H9 (cell line): ENCODE measurements around the gene EVL. TPM values are rescaled to one million over a fixed set of nuclear protein-coding genes. Genes with fewer than 3 reads are reported as not detected.

Source experiments
- DNase-seq: peaks from one replicate; pipeline ENCODE4 v3.0.0-alpha.2; 2017
- H2AFZ ChIP-seq: one replicate; pipeline ENCODE4 v1.6.1; 2013; ENCODE audit warnings: mild to moderate bottlenecking, low read length, control low read depth, moderate library complexity
- H2AK5ac ChIP-seq: 2 replicates; pipeline ENCODE4 v1.6.1; 2013; ENCODE audit warnings: low read length, control low read depth, mixed read lengths; ENCODE audit not compliant: insufficient read length
- H2BK120ac ChIP-seq: one replicate; pipeline ENCODE4 v1.6.1; 2013; ENCODE audit warnings: low read depth, mild to moderate bottlenecking, low read length, control low read depth, inconsistent platforms; ENCODE audit not compliant: poor library complexity, severe bottlenecking
- H2BK12ac ChIP-seq: 2 replicates; pipeline ENCODE4 v1.6.1; 2013; ENCODE audit warnings: low read length, control low read depth, mixed read lengths, low read depth; ENCODE audit not compliant: insufficient read length
- H2BK15ac ChIP-seq: 2 replicates; pipeline ENCODE4 v1.6.1; 2013; ENCODE audit warnings: low read depth, low read length, control low read depth
- H2BK20ac ChIP-seq: one replicate; pipeline ENCODE4 v1.6.1; 2013; ENCODE audit warnings: low read depth, mild to moderate bottlenecking, low read length, control low read depth, inconsistent platforms; ENCODE audit not compliant: poor library complexity, severe bottlenecking
- H2BK5ac ChIP-seq: 2 replicates; pipeline ENCODE4 v1.6.1; 2013; ENCODE audit warnings: low read length, control low read depth, mixed read lengths; ENCODE audit not compliant: insufficient read length
- H3K14ac ChIP-seq: 2 replicates; pipeline ENCODE4 v1.6.1; 2013; ENCODE audit warnings: low read length, control low read depth; ENCODE audit not compliant: insufficient read depth
- H3K18ac ChIP-seq: 2 replicates; pipeline ENCODE4 v1.6.1; 2013; ENCODE audit warnings: low read depth, mild to moderate bottlenecking, mixed read lengths, low read length, control low read depth; ENCODE audit not compliant: insufficient read length
- H3K23ac ChIP-seq: 2 replicates; pipeline ENCODE4 v1.6.1; 2013; ENCODE audit warnings: low read length, control low read depth, mixed read lengths, low read depth; ENCODE audit not compliant: insufficient read length
- H3K23me2 ChIP-seq: 2 replicates; pipeline ENCODE4 v1.6.1; 2013; ENCODE audit warnings: low read depth, mild to moderate bottlenecking, mixed read lengths, low read length, control low read depth; ENCODE audit not compliant: insufficient read length, poor library complexity, severe bottlenecking
- H3K27ac ChIP-seq: 2 replicates; pipeline ENCODE4 v1.5.1; 2013; ENCODE audit warnings: low read length, control low read depth, mixed read lengths, low read depth; ENCODE audit not compliant: insufficient read length
- H3K27me3 ChIP-seq: 2 replicates; pipeline ENCODE4 v1.6.1; 2013; ENCODE audit warnings: low read length, control low read depth, inconsistent platforms; ENCODE audit not compliant: insufficient read depth
- H3K4ac ChIP-seq: 2 replicates; pipeline ENCODE4 v1.6.1; 2013; ENCODE audit warnings: low read depth, mild to moderate bottlenecking, control low read depth, inconsistent platforms, low read length, moderate library complexity
- H3K4me1 ChIP-seq: 2 replicates; pipeline ENCODE4 v1.6.1; 2013; ENCODE audit warnings: low read length, control low read depth, inconsistent platforms; ENCODE audit not compliant: insufficient read depth
- H3K4me2 ChIP-seq: 2 replicates; pipeline ENCODE4 v1.6.1; 2013; ENCODE audit warnings: low read length, control low read depth, mixed read lengths; ENCODE audit not compliant: insufficient read length, insufficient read depth
- H3K56ac ChIP-seq: 2 replicates; pipeline ENCODE4 v1.6.1; 2013; ENCODE audit warnings: low read depth, mild to moderate bottlenecking, mixed read lengths, low read length, control low read depth; ENCODE audit not compliant: insufficient read length
- H3K79me1 ChIP-seq: 2 replicates; pipeline ENCODE4 v1.6.1; 2013; ENCODE audit warnings: low read depth, mild to moderate bottlenecking, moderate library complexity, low read length, control low read depth, inconsistent platforms; ENCODE audit not compliant: insufficient read depth, poor library complexity, severe bottlenecking
- H3K79me2 ChIP-seq: 2 replicates; pipeline ENCODE4 v1.6.1; 2013; ENCODE audit warnings: low read length, control low read depth, inconsistent platforms; ENCODE audit not compliant: insufficient read depth
- H3K9ac ChIP-seq: 2 replicates; pipeline ENCODE4 v1.6.1; 2013; ENCODE audit warnings: low read length, control low read depth, mixed read lengths; ENCODE audit not compliant: insufficient read length; ENCODE audit errors: extremely low read depth
- H3K9me3 ChIP-seq: one replicate; pipeline ENCODE4 v1.6.1; 2013; ENCODE audit warnings: low read depth, low read length, inconsistent platforms; ENCODE audit not compliant: control insufficient read depth
- H3T11ph ChIP-seq: one replicate; pipeline ENCODE4 v1.6.1; 2013; ENCODE audit warnings: mild to moderate bottlenecking, low read length, control low read depth, inconsistent platforms
- H4K20me1 ChIP-seq: one replicate; pipeline ENCODE4 v1.6.1; 2013; ENCODE audit not compliant: control insufficient read depth, insufficient read length, insufficient read depth
- H4K5ac ChIP-seq: 2 replicates; pipeline ENCODE4 v1.6.1; 2013; ENCODE audit warnings: low read depth, mild to moderate bottlenecking, mixed read lengths, low read length, control low read depth; ENCODE audit not compliant: insufficient read length
- H4K8ac ChIP-seq: replicated peaks from 2 replicates; pipeline ENCODE4 v1.6.1; 2013; ENCODE audit warnings: low read length, control low read depth, mixed read lengths, low read depth; ENCODE audit not compliant: insufficient read length
- H4K91ac ChIP-seq: 2 replicates; pipeline ENCODE4 v1.6.1; 2013; ENCODE audit warnings: low read depth, mild to moderate bottlenecking, moderate library complexity, mixed read lengths, low read length, control low read depth; ENCODE audit not compliant: insufficient read length
- H3K27ac Mint-ChIP-seq, 3 experiments: 2 replicates in 2 of 3; 3 replicates in 1 of 3; pipeline ENCODE4 v1.8.0; 2020 to 2021; ENCODE audit warnings: mixed read lengths in 3 of 3, mild to moderate bottlenecking in 1 of 3, moderate library complexity in 1 of 3
- H3K27me3 Mint-ChIP-seq: 2 replicates; pipeline ENCODE4 v1.8.0; 2021; ENCODE audit warnings: low read depth, mild to moderate bottlenecking, moderate library complexity, mixed read lengths
- H3K36me3 Mint-ChIP-seq, 3 experiments: 2 replicates in 2 of 3; 3 replicates in 1 of 3; pipeline ENCODE4 v1.8.0; 2020 to 2021; ENCODE audit warnings: low read depth in 3 of 3, mixed read lengths in 3 of 3; ENCODE audit not compliant: insufficient read depth in 1 of 3
- H3K4me1 Mint-ChIP-seq, 2 experiments: 2 replicates each; pipeline ENCODE4 v1.8.0; 2020; ENCODE audit warnings: mixed read lengths in 2 of 2
- H3K4me3 Mint-ChIP-seq, 2 experiments: 2 replicates in 1 of 2; 3 replicates in 1 of 2; pipeline ENCODE4 v1.8.0; 2020 to 2021; ENCODE audit warnings: mild to moderate bottlenecking in 2 of 2, mixed read lengths in 2 of 2, moderate library complexity in 1 of 2
- H3K9me3 Mint-ChIP-seq, 2 experiments: 2 replicates in 1 of 2; 3 replicates in 1 of 2; pipeline ENCODE4 v1.8.0; 2020; ENCODE audit warnings: mild to moderate bottlenecking in 2 of 2, mixed read lengths in 2 of 2, moderate library complexity in 1 of 2
- CTCF ChIP-seq: fragments of 200-600 bp; sonication (generic); conservative IDR thresholded peaks from 3 replicates; pipeline ENCODE4 v1.8.0; 2021; ENCODE audit warnings: antibody characterized with exemption, mild to moderate bottlenecking
- WGBS: extraction: QIAGEN DNeasy Blood & Tissue Kit; methylation state at CpG from one replicate; pipeline ENCODE4 v1.1.7; 2013; ENCODE audit warnings: missing lambda C conversion rate, low lambda C conversion rate, mixed read lengths; ENCODE audit not compliant: insufficient read length; ENCODE audit errors: extremely low coverage; 5-methylcytosine and 5-hydroxymethylcytosine counted together
- total RNA-seq: library from RNA; stranded (reverse); gene quantifications from 2 replicates; pipeline ENCODE4 v1.2.1, GENCODE V29; 2021

Gene EVL
- total RNA-seq, 1 experiment from 2014 or later, result 53.2 TPM

GRCh38 chr14:100019156-100019744 lies 46.0 kb upstream of the EVL start:
- Histone ChIP-seq H4K91ac (no peak overlapping the region), H3K23ac (no peak overlapping the region), H3K18ac (no peak overlapping the region), H2AK5ac (no peak overlapping the region), H2BK15ac (no peak overlapping the region), H2BK20ac (no peak overlapping the region), H3K79me2 (no peaks in the 10 kb centered on the region; the same call in 1 of the 2 replicates), H3K27me3 (no peaks in the 10 kb centered on the region), H4K5ac (no peak overlapping the region), H3K14ac (no peak overlapping the region), H2BK12ac (no peak overlapping the region), H4K8ac (no peak overlapping the region), H3K4ac (no peak overlapping the region), H4K20me1 (no peaks in the 10 kb centered on the region), H3K23me2 (no peaks in the 10 kb centered on the region), H3K56ac (no peak overlapping the region), H3K27ac (no peak overlapping the region), H3K79me1 (peaks cover 5% of the 10 kb centered on the region), H2AFZ (no peak overlapping the region), H3T11ph (no peak overlapping the region), H3K4me1 (no peaks in the 10 kb centered on the region), H3K4me2 (no peak overlapping the region), H3K9me3 (no peaks in the 10 kb centered on the region), H3K9ac (no peak overlapping the region), H2BK120ac (no peak overlapping the region), H2BK5ac (no peak overlapping the region)
- TF ChIP-seq CTCF, result no peak
- Mint-ChIP-seq H3K4me1 (peaks cover 19 to 21% of the 10 kb centered on the region in 2 experiments), H3K27ac (peak overlapping the region; percentile 61 to 88 (median 64); a peak in 5 of 7 replicates), H3K27me3 (no peaks in the 10 kb centered on the region), H3K36me3 (no peaks in the 10 kb centered on the region), H3K9me3 (no peaks in the 10 kb centered on the region), H3K4me3 (no peak overlapping the region)
- no peak for DNase-seq
- WGBS, result no CpG with 5 or more reads among the region's 8 CpGs
